NT2/D1 (cell line): ENCODE results near the gene DNAJB6.

Experiments used
- DNase-seq: peaks from one replicate; pipeline ENCODE4 v3.0.0-alpha.2; 2011; ENCODE audit warnings: low read depth, low spot score
- H3K27me3 ChIP-seq: 2 replicates; pipeline ENCODE4 v1.6.0; 2011; ENCODE audit warnings: mild to moderate bottlenecking; ENCODE audit not compliant: insufficient read length, insufficient read depth
- H3K36me3 ChIP-seq: 2 replicates; pipeline ENCODE4 v1.6.1; 2011; ENCODE audit warnings: mild to moderate bottlenecking, low read length, mixed read lengths; ENCODE audit not compliant: insufficient read depth, insufficient read length
- H3K4me1 ChIP-seq: 2 replicates; pipeline ENCODE4 v1.5.1; 2011; ENCODE audit not compliant: insufficient read depth, insufficient read length
- H3K4me3 ChIP-seq: 2 replicates; pipeline ENCODE4 v1.5.1; 2011; ENCODE audit warnings: low read depth; ENCODE audit not compliant: insufficient read length
- H3K9ac ChIP-seq: 2 replicates; pipeline ENCODE4 v1.6.0; 2011; ENCODE audit warnings: low read depth; ENCODE audit not compliant: insufficient read length
- H3K9me3 ChIP-seq: 2 replicates; pipeline ENCODE4 v1.5.1; 2011; ENCODE audit warnings: mild to moderate bottlenecking, low read length; ENCODE audit not compliant: insufficient read depth
- SUZ12 ChIP-seq: IDR thresholded peaks from 2 replicates; pipeline ENCODE4 v1.6.1; 2011; ENCODE audit not compliant: insufficient read length, insufficient read depth; ENCODE audit errors: extremely low read depth
- YY1 ChIP-seq: IDR thresholded peaks from 2 replicates; pipeline ENCODE4 v1.6.1; 2011; ENCODE audit not compliant: insufficient read length, insufficient read depth
- ZNF274 ChIP-seq: IDR thresholded peaks from 2 replicates; pipeline ENCODE4 v1.6.1; 2011; ENCODE audit warnings: mild to moderate bottlenecking, low read depth, low read length

Gene DNAJB6

DNA sequence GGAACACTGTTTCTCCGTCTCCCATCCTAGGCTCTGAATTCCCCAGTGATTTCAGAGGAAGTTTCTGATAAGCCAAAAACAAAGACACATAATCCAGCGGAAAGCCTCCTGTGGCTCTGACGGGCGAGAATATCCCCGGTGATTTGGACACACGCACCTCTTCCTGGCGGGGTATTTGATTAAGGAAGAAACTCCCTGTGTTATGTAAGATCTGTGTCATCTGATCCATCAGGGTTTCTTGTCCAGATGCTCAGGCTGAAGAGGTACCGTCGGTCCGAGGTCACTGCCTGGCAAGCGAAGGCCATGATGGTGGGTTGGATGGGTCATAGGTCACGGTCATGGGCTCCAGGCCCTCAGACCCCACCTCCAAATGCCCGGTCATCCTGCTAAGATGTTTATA is 39.6 kb upstream of the DNAJB6 start:
- Histone ChIP-seq H3K36me3 (no peaks in the 10 kb centered on the region), H3K4me3 (no peak overlapping the region), H3K4me1 (peaks cover 22% of the 10 kb centered on the region), H3K9me3 (no peaks in the 10 kb centered on the region), H3K27me3 (no peaks in the 10 kb centered on the region), H3K9ac (no peak overlapping the region)
- DNase-seq: no peak
- TF ChIP-seq ZNF274 (no peak), SUZ12 (no peak), YY1 (no peak)

DNA sequence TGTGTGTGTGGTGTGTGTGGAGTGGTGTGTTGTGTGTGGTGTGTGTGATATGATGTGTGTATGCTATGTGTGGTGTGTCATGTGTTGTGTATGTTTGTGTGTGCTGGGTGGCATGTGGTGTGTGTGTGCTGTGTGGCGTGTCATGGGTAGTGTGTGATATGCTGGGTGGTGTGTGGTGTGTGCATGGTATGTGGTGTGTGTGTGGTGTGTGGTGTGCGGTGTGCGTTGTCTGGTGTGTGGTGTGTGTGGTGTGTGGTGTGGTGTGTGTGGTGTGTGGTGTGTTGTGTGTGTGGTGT is 37.5 kb upstream of the DNAJB6 start:
- H3K9ac ChIP-seq: no peak overlapping the region

DNA sequence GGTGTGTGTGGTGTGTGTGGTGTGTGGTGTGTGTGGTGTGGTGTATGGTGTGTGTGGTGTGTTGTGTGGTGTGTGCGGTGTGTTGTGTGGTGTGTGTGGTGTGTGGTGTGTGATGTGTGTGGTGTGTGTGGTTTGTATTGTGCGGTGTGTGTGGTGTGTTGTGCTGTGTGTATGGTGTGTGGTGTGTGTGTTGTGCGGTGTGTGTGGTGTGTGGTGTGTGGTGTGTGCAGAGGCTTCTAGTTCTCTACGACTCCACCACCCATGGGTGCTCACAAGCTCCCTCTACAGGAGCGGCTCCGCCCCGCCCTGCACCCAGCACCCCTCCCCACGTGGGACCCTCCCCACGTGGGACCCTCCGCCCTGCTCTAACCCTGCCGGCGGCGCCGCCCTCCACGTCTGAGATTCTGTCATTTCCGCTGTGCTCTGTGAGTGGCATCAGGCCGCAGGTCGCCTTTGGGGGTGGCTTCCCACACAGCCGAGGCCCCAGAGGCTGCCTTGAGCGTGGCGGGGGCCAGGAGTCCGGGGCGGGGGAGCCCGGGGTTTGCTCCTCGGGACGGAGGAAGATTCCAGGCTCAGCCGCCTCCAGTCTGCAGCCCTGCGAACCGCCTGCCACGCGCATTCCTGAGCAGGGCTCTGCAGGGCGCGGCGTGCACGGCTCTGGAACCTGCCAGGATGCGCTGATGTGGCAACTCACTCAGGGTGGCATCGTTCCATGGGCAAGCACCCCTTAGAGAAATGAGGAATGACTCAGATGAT is 37.0 kb upstream of the DNAJB6 start:
- no peaks in the 10 kb centered on the region for H3K27me3 ChIP-seq
- TF ChIP-seq YY1: no peak
- no peak for TF ChIP-seq SUZ12
- TF ChIP-seq ZNF274: no peak
- DNase-seq: no peak
- H3K4me3 ChIP-seq: no peak overlapping the region
- H3K4me1 ChIP-seq: peaks cover 10% of the 10 kb centered on the region
- H3K36me3 ChIP-seq: no peaks in the 10 kb centered on the region
- H3K9ac ChIP-seq: no peak overlapping the region
- no peaks in the 10 kb centered on the region for H3K9me3 ChIP-seq

More for the DNA sequence above, 37.5 kb upstream of the DNAJB6 start:
- TF ChIP-seq YY1: no peak
- TF ChIP-seq SUZ12: no peak
- TF ChIP-seq ZNF274: no peak
- H3K9me3 ChIP-seq: no peaks in the 10 kb centered on the region
- H3K36me3 ChIP-seq: no peaks in the 10 kb centered on the region
- no peak overlapping the region for H3K4me3 ChIP-seq
- H3K4me1 ChIP-seq: peaks cover 12% of the 10 kb centered on the region
- no peaks in the 10 kb centered on the region for H3K27me3 ChIP-seq
- DNase-seq: no peak

DNA sequence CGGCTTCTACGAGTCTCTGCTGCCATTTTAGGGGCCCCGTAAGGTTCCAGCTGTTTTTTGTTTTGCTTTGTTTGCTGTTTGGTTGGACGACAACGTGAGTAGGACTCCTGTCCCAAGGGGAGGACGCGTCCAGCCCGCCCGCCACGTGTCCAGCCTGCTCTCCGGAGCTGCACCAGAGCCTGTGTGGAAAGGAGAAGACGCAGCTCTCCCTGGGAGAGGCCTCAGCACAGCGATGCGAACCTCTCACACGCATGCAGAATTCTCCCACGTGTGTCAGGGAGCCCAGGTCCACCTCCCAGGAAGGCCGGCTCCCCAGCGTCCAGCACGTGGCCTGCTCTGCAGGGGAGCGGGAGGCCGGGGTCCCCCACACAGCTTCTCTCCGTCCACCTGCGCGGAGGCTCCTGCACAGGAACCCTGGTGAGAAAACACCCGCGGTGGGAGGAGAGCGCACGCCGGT is 36.4 kb upstream of the DNAJB6 start:
- TF ChIP-seq ZNF274: no peak
- no peak for DNase-seq
- no peak overlapping the region for H3K9ac ChIP-seq
- no peak overlapping the region for H3K4me3 ChIP-seq
- H3K36me3 ChIP-seq: no peaks in the 10 kb centered on the region
- peaks cover 9% of the 10 kb centered on the region for H3K4me1 ChIP-seq
- H3K27me3 ChIP-seq: no peaks in the 10 kb centered on the region
- H3K9me3 ChIP-seq: no peaks in the 10 kb centered on the region

DNA sequence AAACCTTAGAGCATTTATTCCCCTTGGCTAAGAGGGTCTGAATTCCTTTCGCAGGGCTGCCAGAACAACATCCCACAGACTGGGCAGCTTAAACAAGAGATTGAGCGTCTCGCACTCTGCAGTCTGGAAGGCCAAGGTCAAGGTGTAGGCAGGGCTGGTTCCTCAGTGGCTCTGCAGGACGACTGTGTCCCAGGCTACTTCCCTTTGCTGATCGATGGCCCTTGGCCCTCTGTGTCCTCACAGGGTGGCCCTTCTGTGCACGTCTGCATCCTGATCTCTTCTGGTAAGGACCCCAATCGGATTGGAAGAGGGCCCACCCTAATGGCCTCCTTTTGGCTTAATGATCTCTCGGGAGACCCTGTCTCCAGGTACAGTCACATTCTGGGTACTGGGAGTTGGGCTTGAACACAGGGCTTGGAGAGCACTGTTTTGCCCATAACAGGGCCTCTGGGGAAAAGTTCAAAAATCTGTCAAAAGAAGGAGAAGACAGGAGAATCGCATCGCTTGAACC is 35.1 kb upstream of the DNAJB6 start:
- no peaks in the 10 kb centered on the region for H3K36me3 ChIP-seq
- DNase-seq: no peak
- TF ChIP-seq YY1 (no peak), ZNF274 (no peak), SUZ12 (no peak)
- peaks cover 9% of the 10 kb centered on the region for H3K4me1 ChIP-seq
- no peaks in the 10 kb centered on the region for H3K9me3 ChIP-seq
- no peaks in the 10 kb centered on the region for H3K27me3 ChIP-seq
- H3K4me3 ChIP-seq: no peak overlapping the region
- no peak overlapping the region for H3K9ac ChIP-seq

DNA sequence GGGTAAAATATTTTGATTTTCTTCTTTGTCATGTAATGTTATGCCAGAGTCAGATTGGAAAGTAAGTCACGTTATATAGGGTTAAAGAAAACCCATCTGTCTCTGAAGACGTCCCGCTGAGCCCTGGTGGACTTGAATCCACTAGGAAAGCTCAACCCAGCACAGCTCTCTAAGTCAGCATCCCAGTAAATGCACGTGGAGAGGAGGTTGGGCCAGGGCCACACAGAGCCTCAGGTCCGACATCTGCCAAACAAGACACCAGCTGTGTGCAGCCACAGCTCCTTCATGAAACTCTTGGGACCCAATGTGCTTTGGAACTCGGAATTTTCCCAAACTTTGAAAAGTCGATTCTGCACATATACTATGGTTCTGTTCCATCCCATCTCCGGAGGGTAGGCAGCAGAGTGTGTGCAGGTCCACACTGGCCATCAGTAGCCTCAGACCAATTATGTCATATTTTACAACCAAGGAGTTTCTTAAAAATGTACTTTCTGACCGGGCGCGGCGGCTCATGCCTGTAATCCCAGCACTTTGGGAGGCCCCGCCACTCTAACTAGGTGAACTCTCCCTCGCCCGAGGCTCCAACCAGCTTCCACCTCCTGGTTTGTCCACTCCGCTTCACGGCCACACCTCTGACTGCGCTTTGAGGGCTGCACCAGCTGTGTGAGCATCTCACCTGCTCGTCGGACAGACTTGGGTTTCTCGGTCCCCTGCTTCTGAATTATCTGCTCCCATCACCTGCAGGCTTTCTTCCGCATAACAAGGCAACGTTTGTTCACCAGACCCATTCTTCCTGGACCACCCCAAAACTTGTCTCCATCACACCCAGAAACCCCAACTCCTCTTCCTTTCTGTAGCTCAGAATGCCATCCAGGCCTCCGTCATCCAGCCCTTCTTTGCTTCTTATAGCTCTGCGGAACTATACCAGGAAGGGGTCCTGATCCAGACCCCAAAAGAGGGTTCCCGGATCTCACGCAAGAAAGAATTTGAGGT is 29.7 kb upstream of the DNAJB6 start:
- Histone ChIP-seq H3K4me3 (no peak overlapping the region), H3K36me3 (no peaks in the 10 kb centered on the region), H3K9ac (no peak overlapping the region), H3K9me3 (no peaks in the 10 kb centered on the region), H3K4me1 (peaks cover 12% of the 10 kb centered on the region), H3K27me3 (no peaks in the 10 kb centered on the region)
- no peak for TF ChIP-seq SUZ12
- no peak for DNase-seq

DNA sequence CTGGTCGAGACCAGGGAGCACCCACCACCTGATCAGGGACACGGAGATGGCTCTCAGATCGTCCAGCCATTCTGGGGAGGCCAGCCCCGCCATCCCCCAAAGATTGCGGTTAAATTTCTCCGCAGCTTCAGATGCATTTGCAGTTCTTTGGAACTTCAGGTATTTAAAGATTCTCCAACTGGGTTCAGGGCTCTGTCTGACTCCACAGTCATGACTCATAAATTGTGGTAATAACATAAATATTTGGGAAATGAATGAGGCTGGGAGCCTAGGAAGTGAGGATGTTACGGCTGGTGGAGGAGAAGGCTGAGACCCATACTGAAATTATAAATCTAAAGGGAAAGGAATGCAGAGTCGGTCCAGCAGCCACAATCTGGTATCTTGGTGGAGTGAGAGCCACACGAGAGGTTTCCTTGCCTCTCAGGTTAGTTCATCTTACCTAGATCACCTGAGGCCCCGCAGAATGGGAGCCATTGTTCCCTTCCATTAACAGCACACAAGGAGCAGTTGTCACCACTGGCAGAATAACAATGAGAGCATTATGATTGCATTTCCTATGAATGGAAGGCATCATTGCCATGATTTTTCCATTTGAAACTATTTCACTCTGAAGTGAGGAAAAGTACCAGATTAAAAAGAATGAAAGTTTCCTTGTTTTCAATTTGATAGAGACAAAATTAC is 26.7 kb upstream of the DNAJB6 start:
- Histone ChIP-seq H3K36me3 (no peaks in the 10 kb centered on the region), H3K9ac (no peak overlapping the region), H3K4me3 (no peak overlapping the region), H3K27me3 (no peaks in the 10 kb centered on the region), H3K4me1 (peaks cover 12% of the 10 kb centered on the region), H3K9me3 (no peaks in the 10 kb centered on the region)
- DNase-seq: peak; percentile 95
- TF ChIP-seq YY1 (no peak), SUZ12 (no peak), ZNF274 (no peak)
